Activated CD4-positive, alpha-beta T cell treated with anti-CD3 and anti-CD28 coated beads for 1 hour (primary cell): ENCODE measurements around the gene TMEM175.

ENCODE experiments used
- DNase-seq: peaks from one replicate; pipeline ENCODE4 v3.0.0-alpha.2; 2020

TMEM175 gene

GRCh38 chr4:948101-948935 lies 16.1 kb downstream of the TMEM175 start:
- DNase-seq = no peak

DNA sequence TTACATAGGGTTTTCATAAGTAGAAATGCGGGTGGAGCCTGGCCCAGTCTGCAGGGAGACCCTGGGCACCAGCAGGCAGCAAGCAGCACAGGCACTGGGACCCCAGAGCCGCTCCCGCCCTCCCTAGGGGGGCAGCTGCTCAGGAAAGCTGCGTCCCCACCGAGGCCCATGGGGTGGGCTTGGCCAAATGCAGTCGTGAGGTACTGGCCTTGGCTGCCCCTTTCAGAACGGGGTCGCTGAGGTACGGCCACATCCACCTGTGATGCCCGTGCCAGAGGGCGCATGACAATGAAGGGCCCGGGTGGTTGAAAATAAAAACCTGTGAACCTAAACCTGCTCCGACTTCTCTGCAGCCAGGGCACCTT lies 16.7 kb downstream of the TMEM175 start:
- DNase-seq = no peak

GRCh38 chr4:949656-950055 lies 17.4 kb downstream of the TMEM175 start:
- no peak for DNase-seq

GRCh38 chr4:950136-951020 lies 18.1 kb downstream of the TMEM175 start:
- DNase-seq = no peak

DNA sequence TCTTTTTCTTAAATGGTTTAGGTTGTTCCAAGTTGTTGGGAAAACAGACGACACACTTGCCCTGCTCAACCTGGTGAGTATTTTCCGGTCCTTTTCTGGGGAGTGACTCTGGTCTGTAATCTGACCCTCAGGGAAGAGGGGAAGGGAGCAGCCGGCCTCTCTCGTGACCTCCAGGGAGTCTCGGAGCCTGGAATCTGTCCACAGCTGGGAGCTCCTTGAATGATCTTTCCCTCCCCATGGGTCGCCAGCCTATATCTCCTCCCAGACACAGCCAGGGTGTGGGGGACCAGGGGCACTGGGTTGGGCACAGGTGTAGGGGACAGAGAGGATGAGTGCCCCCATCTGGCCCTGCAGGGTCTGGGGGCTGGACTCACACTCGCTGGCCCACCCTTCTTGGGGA lies 18.9 kb downstream of the TMEM175 start:
- DNase-seq = no peak

- no peak for DNase-seq
Observed at GRCh38 chr4:951594-952468, 19.6 kb downstream of the TMEM175 start.

DNA sequence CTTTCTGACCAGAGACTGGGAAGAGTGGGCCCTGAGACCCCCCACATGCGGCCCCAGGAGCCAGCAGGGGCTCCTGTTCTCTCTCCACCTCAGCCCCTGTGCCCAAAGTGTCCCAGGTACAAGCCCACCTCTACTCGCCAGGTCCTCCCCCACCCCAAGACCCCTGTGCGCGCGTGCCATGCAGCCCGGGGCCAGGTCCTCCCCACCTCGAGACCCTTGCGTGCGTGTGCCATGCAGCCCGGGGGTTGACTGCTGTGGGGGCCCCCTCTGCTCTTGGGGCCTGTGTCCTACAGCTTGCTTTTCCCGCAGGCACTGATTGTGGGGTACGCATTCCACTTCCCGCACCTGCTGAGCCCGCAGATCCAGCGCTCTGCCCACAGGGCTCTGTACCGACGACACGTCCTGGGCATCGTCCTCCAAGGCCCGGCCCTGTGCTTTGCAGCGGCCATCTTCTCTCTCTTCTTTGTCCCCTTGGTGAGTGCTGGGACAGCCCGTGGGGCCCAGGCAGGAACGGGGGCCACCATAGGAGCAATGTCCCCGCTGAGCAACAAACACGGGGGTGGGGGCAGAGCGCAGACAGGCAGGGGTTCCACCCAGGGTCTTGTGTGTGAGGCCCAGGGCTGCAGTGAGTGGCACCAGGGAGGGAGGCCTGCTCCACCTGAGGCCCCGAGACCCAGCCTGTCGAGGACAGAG lies 20.8 kb downstream of the TMEM175 start:
- DNase-seq = no peak

DNA sequence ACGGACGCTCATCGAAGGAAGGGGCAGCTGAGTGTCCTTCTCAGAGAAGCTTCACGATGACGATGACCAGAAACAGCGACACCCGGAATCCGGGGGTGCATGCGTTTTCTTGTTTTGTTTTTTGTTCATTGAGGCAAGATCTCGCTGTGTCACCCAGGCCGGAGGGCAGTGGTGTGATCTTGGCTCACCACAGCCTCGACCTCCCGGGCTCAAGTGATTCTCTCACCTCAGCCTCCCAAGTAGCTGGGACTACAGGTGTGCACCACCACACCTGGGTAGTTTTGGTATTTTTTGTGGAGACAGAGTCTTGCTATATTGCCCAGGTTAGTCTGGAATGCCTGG lies 21.3 kb downstream of the TMEM175 start:
- DNase-seq = no peak

DNA sequence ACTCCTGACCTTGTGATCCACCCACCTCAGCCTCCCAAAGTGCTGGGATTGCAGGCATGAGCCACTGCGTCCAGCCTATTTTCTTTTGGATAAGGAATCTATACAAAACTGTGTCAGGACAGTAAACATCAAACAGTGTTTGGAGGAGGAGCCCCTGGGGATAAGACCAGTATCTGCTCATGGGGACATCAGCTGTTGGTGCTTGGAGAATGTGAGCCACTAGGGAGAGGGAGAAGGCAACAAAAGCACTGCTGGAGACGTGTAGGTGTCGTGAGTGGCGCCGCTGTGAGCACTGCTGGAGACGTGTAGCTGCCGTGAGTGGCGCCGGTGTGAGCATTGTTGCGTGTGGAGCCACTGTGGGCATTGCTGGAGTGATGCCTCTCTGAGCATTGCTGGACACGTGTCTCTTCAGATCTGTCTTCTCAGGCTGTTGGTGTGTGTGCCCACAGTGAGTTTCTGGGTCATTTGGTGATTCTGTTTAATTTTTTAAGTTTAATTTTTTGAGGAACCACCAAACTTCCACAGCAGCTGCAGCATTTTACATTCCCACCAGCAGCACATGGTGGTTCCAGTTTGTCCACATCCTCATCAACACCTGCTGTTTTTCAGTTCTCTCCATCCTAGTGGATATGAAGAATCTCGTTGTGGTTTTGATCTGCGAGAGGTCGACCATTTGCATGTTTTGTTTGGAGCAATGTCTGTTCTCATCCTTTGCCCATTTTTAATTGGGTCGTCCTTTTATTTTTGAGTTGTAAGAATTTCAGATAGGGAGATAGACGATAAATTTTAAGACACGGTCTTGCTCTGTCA lies 22.2 kb downstream of the TMEM175 start:
- DNase-seq = no peak

DNA sequence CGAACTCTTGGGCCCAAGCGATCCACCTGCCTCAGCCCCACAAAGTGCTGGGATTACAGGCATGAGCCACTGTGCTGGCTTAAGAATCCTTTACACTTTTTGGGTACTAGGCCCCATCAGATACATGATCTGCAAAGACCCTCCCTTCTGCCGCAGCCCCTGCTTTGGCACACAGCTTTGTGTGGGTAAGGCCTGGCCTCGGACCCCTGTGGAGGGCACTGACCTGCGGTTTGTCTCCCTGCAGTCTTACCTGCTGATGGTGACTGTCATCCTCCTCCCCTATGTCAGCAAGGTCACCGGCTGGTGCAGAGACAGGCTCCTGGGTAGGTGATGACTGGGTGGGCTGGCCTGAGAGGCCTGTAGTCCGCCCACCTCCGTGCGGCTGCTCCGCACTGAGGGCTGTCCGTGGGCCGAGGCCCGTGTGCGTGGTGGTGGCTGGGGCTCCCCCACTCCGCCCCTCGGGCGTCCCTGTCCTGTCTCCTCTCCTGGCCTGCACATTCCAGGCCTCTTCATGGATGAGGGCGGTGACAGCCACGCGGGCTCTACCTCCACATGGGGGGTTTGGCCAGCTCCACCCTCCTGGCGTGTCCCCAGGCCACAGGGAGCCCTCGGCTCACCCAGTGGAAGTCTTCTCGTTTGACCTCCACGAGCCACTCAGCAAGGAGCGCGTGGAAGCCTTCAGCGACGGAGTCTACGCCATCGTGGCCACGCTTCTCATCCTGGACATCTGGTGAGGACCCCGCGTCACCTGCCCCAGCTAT lies 23.1 kb downstream of the TMEM175 start:
- no peak for DNase-seq

- DNase-seq = no peak
Observed at GRCh38 chr4:955931-956381, 23.7 kb downstream of the TMEM175 start.

GRCh38 chr4:956531-957230 lies 24.4 kb downstream of the TMEM175 start:
- DNase-seq = no peak

- no peak for DNase-seq
Observed at GRCh38 chr4:957231-957580, 24.9 kb downstream of the TMEM175 start.

GRCh38 chr4:957581-958313 lies 25.5 kb downstream of the TMEM175 start:
- no peak for DNase-seq

DNA sequence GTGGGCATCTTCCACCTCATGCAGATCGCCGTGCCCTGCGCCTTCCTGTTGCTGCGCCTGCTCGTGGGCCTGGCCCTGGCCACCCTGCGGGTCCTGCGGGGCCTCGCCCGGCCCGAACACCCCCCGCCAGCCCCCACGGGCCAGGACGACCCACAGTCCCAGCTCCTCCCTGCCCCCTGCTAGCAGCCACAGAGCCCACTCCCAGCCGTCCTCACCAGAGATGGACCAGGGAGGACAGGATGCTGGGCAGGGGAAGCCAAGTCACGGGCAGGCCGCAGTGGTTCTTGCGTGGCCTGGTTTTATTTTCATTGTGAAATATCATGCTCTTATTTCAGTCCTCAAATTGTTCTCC lies 26.0 kb downstream of the TMEM175 start:
- DNase-seq = no peak

GRCh38 chr4:958696-959337 lies 26.6 kb downstream of the TMEM175 start:
- no peak for DNase-seq

DNA sequence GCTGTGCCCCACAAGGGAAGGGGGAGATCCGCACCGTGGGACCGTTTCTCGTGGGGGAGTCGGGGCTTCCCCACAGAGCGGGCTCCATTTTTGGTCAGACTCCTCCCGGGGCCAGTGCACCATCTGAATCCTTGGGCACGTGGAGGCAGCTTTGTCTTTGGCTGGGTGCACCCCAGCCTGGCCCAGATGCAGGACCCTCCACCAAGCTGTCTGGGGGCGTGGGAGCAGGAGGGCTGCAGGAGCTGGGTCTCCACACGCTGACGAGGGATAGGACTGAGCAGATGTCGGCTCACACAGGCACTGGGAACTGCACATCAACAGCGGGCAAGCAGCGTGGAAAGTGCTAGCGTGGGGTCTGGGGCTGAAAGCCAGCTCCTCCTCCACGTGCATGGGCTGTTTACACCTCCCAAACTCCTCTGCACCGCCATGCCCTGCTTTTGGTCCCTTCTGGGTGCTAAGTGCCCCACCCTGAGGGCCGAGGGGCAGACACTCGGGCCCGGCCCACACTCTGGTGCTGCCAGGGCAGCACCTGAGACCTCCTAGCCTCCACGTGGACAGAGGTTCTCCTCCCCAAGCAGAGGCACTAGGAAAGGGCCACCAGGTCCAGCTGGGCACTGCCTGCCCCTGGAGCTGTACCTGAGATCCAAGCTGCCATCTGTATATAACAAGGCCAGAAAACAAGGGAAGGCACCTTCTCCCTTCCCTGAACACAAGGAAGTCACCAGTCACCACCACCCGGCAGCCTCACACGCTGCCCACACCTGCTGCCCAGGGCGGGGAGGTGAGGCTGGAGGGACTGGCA lies 27.3 kb downstream of the TMEM175 start:
- no peak for DNase-seq

DNA sequence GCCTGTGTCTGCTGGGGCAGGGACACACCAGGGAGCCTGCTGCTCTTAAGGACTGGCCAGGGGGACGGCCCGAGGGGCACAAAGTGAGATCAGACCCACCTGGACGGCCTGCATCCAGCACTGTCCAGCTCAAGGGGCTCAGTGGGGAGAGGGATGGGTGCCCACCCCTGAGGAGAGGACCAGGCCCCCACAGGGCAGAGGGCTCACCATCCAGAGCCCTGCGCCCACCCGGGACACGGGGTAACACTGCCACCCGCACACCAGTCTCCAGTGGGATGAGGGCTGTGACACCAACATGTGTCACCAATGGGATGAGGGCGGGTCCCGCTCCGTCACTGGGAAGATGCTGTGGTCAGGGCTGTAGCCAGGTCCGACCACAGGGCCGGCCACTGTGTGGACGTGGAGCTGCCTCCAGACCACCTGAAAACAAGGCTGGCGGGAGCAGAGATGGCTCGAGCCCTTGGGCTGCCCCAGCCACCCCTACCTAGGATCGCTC lies 27.9 kb downstream of the TMEM175 start:
- no peak for DNase-seq
